ENCODE measurements around the gene PTCSC3. TPM values are rescaled to one million over a fixed set of nuclear protein-coding genes. Genes with fewer than 3 reads are reported as not detected.

Gene PTCSC3
- total RNA-seq, 4 donors from 2014 or later, result not detected

DNA sequence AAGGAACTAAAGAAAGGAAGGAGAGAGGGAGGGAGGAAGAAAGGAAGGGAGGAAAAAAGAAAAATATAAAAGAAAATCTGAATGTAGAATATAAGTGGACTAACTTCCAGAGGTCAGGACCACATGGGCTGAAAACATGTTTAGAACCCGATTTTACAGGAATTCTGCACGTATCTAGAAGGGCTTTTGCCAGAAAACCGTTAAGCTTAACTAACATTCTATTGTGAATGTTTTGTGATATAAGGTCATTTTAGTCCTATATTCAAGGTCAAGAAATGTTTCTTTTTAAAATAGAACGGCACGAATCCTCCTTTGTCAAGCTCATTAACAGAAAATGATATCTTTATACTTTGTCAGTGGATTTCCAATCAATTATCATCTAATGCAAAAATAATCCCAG, 13.1 kb downstream of the PTCSC3 start:
- no peak overlapping the region for H3K27ac ChIP-seq
- no peaks in the 10 kb centered on the region for H3K36me3 ChIP-seq
- H3K27me3 ChIP-seq, result no peaks in the 10 kb centered on the region
- H3K4me3 ChIP-seq, result no peak overlapping the region
- no peaks in the 10 kb centered on the region for H3K9me3 ChIP-seq
- no peak for DNase-seq (ENCODE audit: low spot score in 2 of 2)
- 82% methylated on average over 5 of the region's 5 CpGs for WGBS
- TF ChIP-seq EP300 (IDR thresholded peaks at IDR 0.05) (no peak), POLR2A (IDR thresholded peaks at IDR 0.05) (no peak), POLR2AphosphoS5 (IDR thresholded peaks at IDR 0.05) (no peak)
- no peaks in the 10 kb centered on the region for H3K4me1 ChIP-seq

DNA sequence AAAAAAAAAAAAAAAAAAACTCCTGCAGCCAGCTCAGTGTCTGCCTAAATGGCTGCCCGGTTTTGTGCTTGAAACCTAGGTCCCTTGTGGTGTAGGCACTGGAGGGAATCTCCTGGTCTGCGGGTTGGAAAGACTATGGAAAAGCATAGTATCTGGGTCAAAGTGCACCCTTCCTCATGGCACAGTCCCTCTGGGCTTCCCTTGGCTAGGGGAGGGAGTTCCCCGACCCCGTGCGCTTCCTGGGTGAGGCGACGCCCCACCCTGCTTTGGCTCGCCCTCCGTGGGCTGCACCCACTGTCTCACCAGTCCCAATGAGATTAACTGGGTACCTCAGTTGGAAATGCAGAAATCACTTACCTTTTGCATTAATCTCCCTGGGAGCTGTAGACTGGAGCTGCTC, 14.3 kb downstream of the PTCSC3 start:
- 88% methylated on average over 9 of the region's 9 CpGs for WGBS
- no peaks in the 10 kb centered on the region for H3K27me3 ChIP-seq
- no peaks in the 10 kb centered on the region for H3K4me1 ChIP-seq
- H3K4me3 ChIP-seq, result no peak overlapping the region
- no peaks in the 10 kb centered on the region for H3K9me3 ChIP-seq
- no peak for DNase-seq (ENCODE audit: low spot score in 2 of 2)
- H3K27ac ChIP-seq, result no peak overlapping the region
- TF ChIP-seq, protein P1, sequence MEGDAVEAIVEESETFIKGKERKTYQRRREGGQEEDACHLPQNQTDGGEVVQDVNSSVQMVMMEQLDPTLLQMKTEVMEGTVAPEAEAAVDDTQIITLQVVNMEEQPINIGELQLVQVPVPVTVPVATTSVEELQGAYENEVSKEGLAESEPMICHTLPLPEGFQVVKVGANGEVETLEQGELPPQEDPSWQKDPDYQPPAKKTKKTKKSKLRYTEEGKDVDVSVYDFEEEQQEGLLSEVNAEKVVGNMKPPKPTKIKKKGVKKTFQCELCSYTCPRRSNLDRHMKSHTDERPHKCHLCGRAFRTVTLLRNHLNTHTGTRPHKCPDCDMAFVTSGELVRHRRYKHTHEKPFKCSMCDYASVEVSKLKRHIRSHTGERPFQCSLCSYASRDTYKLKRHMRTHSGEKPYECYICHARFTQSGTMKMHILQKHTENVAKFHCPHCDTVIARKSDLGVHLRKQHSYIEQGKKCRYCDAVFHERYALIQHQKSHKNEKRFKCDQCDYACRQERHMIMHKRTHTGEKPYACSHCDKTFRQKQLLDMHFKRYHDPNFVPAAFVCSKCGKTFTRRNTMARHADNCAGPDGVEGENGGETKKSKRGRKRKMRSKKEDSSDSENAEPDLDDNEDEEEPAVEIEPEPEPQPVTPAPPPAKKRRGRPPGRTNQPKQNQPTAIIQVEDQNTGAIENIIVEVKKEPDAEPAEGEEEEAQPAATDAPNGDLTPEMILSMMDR (IDR thresholded peaks at IDR 0.05), result no peak
- TF ChIP-seq POLR2A (IDR thresholded peaks at IDR 0.05), result no peak
- no peak for TF ChIP-seq EP300 (IDR thresholded peaks at IDR 0.05)
- TF ChIP-seq POLR2AphosphoS5 (IDR thresholded peaks at IDR 0.05), result no peak
- no peaks in the 10 kb centered on the region for H3K36me3 ChIP-seq

DNA sequence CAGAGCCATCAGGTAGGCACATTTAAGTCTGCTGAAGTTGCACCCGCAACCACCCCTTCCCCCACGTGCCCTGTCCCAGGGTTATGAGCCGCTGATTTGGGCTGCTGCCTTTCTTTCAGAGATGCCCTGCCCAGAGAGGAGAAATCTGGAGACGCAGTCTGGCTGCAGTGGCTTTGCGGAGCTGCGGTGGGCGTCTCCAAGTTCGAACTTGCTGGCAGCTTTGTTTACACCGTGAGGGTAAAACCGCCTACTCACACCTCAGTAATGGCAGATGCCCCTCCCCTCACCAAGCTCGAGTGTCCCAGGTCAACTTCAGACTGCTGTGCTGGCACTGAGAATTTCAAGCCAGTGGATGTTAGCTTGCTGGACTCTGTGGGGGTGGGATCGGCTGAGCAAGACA, 14.7 kb downstream of the PTCSC3 start:
- H3K36me3 ChIP-seq, result no peaks in the 10 kb centered on the region
- no peaks in the 10 kb centered on the region for H3K27me3 ChIP-seq
- WGBS, result 41% methylated on average over 4 of the region's 12 CpGs
- TF ChIP-seq POLR2A (IDR thresholded peaks at IDR 0.05) (no peak), EP300 (IDR thresholded peaks at IDR 0.05) (no peak), POLR2AphosphoS5 (IDR thresholded peaks at IDR 0.05) (no peak)
- TF ChIP-seq, protein P1 (IDR thresholded peaks at IDR 0.05), result no peak
- H3K4me1 ChIP-seq, result no peaks in the 10 kb centered on the region
- no peak for DNase-seq (ENCODE audit: low spot score in 2 of 2)
- no peak overlapping the region for H3K27ac ChIP-seq
- no peaks in the 10 kb centered on the region for H3K9me3 ChIP-seq
- no peak overlapping the region for H3K4me3 ChIP-seq

DNA sequence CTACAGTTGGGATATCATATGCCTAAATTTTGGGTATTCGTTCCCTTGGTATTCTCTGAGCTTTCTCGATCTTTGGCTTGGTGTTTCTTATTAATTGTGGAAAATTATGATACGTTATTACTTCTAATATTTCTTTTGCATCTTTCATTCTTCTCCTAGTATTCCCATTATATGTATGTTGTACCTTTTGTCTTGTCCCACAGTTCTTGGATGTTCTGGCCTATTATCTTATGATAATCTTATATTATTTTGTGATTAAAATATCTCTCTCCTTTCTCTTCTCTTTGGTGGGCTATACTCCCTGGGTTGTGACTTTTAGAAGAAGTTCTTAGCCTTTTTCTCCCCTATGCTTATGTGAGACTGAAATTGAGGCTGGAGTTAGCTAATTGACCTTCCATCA, 25.2 kb downstream of the PTCSC3 start:
- Histone ChIP-seq H3K36me3 (no peaks in the 10 kb centered on the region), H3K4me3 (no peak overlapping the region), H3K27me3 (no peaks in the 10 kb centered on the region), H3K4me1 (no peaks in the 10 kb centered on the region), H3K9me3 (no peaks in the 10 kb centered on the region), H3K27ac (no peak overlapping the region)
- TF ChIP-seq, protein P1 (IDR thresholded peaks at IDR 0.05), result no peak
- TF ChIP-seq EP300 (IDR thresholded peaks at IDR 0.05), result no peak
- TF ChIP-seq POLR2A (IDR thresholded peaks at IDR 0.05), result no peak
- no peak for TF ChIP-seq POLR2AphosphoS5 (IDR thresholded peaks at IDR 0.05)
- WGBS, result 92% methylated on average over 3 of the region's 3 CpGs
- no peak for DNase-seq (ENCODE audit: low spot score in 2 of 2)

DNA sequence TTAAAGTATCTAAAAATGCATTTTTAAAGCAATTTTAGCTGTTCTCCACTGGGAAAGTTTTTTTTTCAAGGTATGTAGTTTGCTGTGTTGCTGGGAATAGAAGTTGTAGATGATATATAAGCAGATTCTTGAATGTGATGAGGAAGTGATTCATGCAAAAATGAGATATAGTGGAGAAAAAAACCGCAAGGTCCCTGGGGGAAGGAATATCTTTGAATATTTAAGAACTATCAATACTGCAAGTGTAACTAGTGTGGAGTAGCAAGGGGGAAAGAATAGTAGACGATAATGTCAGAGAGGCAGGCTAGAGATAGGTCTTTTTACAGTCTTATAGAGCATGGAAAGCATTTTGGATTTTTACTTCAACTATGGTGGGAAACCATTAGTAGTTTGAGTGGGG, 42.5 kb downstream of the PTCSC3 start:
- H3K4me1 ChIP-seq, result no peaks in the 10 kb centered on the region
- TF ChIP-seq, protein P1 (IDR thresholded peaks at IDR 0.05), result no peak
- TF ChIP-seq EP300 (IDR thresholded peaks at IDR 0.05) (no peak), POLR2A (IDR thresholded peaks at IDR 0.05) (no peak), POLR2AphosphoS5 (IDR thresholded peaks at IDR 0.05) (no peak)
- no peak overlapping the region for H3K4me3 ChIP-seq
- no peak overlapping the region for H3K27ac ChIP-seq
- H3K36me3 ChIP-seq, result no peaks in the 10 kb centered on the region
- no peak for DNase-seq (ENCODE audit: low spot score in 2 of 2)
- no peaks in the 10 kb centered on the region for H3K9me3 ChIP-seq
- H3K27me3 ChIP-seq, result no peaks in the 10 kb centered on the region
- 72% methylated on average over 2 of the region's 2 CpGs for WGBS

DNA sequence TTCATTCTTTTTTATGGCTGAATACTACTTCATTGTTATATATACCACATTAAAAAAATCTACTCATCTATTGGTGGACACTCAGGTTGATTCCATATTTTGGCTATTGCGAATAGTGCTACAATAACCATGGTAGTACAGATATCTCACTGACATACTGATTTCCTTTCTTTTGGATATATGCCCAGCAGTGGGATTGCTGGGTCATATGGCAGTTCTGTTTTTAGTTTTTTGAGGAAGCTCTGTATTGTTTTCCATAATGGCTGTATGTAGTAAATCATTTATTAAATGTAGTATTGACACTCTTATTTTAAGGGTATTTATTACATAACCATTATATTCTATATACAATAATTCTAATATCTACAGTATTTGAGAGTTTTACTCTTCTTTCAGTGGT, 43.7 kb downstream of the PTCSC3 start:
- TF ChIP-seq EP300 (IDR thresholded peaks at IDR 0.05) (no peak), POLR2AphosphoS5 (IDR thresholded peaks at IDR 0.05) (no peak), POLR2A (IDR thresholded peaks at IDR 0.05) (no peak)
- TF ChIP-seq, protein P1 (IDR thresholded peaks at IDR 0.05), result no peak
- H3K27me3 ChIP-seq, result no peaks in the 10 kb centered on the region
- no peaks in the 10 kb centered on the region for H3K9me3 ChIP-seq
- 92% methylated on average over 1 of the region's 1 CpG for WGBS
- no peak overlapping the region for H3K4me3 ChIP-seq
- H3K4me1 ChIP-seq, result no peaks in the 10 kb centered on the region
- no peak for DNase-seq (ENCODE audit: low spot score in 2 of 2)
- no peak overlapping the region for H3K27ac ChIP-seq
- H3K36me3 ChIP-seq, result no peaks in the 10 kb centered on the region
